Esophagus muscularis mucosa (tissue), 4 donors: ENCODE results near the gene JPH3. TPM values are rescaled to one million over a fixed set of nuclear protein-coding genes. Genes with fewer than 3 reads are reported as not detected.

Source experiments
- DNase-seq: peaks from one replicate; pipeline ENCODE4 v3.0.0-alpha.2; 2017; ENCODE audit errors: extremely low spot score
- H3K27ac ChIP-seq, 4 donors: fragments of 200-600 bp; sonication (generic); replicated peaks in 1 of 4; 1 replicate in 3 of 4; 2 replicates in 1 of 4; pipeline ENCODE4 v1.5.1; 2016 to 2019; ENCODE audit warnings: mild to moderate bottlenecking in 1 of 4
- H3K27me3 ChIP-seq, 4 donors: fragments of 200-600 bp; sonication (generic); one replicate each; pipeline versions ENCODE4 v1.5.1 to v1.6.0; 2016 to 2019
- H3K36me3 ChIP-seq, 4 donors: fragments of 200-600 bp; sonication (generic); one replicate each; pipeline ENCODE4 v1.5.1; 2016 to 2019
- H3K4me1 ChIP-seq, 4 donors: fragments of 200-600 bp; sonication (generic); one replicate each; pipeline ENCODE4 v1.5.1; 2016 to 2019
- H3K4me3 ChIP-seq, 4 donors: fragments of 200-600 bp; sonication (generic); 1 replicate in 2 of 4; 2 replicates in 2 of 4; pipeline ENCODE4 v1.5.1; 2016 to 2019; ENCODE audit warnings: mild to moderate bottlenecking in 4 of 4, moderate library complexity in 1 of 4
- H3K9me3 ChIP-seq, 4 donors: fragments of 200-600 bp; sonication (generic); 1 replicate in 3 of 4; 2 replicates in 1 of 4; pipeline ENCODE4 v1.5.1; 2016 to 2019
- EP300 ChIP-seq: sonication (generic); formaldehyde crosslinking; IDR thresholded peaks from one replicate; pipeline ENCODE4 v1.6.1; 2017; ENCODE audit warnings: antibody characterized with exemption
- POLR2A ChIP-seq: fragments of 450-650 bp; IDR thresholded peaks from one replicate; pipeline ENCODE4 v1.6.1; 2017; ENCODE audit warnings: antibody characterized with exemption, moderate library complexity, mild to moderate bottlenecking, low read depth
- POLR2AphosphoS5 ChIP-seq, 2 donors: sonication (generic); formaldehyde crosslinking; IDR thresholded peaks; one replicate each; pipeline ENCODE4 v1.6.1; 2017; ENCODE audit warnings: antibody characterized with exemption in 2 of 2
- WGBS: methylation state at CpG from one replicate; pipeline ENCODE4 v1.1.5; 2018; 5-methylcytosine and 5-hydroxymethylcytosine counted together
- intact Hi-C: fragments of 100-400 bp; cut with DNase I; formaldehyde crosslinking; loops from one replicate; pipeline ENCODE4 v1.15.1; 2023
- total RNA-seq, 4 donors: library from RNA; depleted of rRNA; stranded (reverse); fragments of >200 nt; gene quantifications; one replicate each; pipeline versions ENCODE4 v1.1.0 to v1.2.1, GENCODE V29; 2016
- TF ChIP-seq, protein P1 (sequence below), 3 experiments: fragments of 200-600 bp in 2 of 3; fragments of 450-650 bp in 1 of 3; sonication (generic) in 2 of 3; IDR thresholded peaks; one replicate each; pipeline ENCODE4 v1.5.1; 2017 to 2019; ENCODE audit warnings: antibody characterized with exemption in 3 of 3, mild to moderate bottlenecking in 2 of 3, moderate library complexity in 1 of 3

Gene JPH3
- total RNA-seq, 4 donors from 2014 or later = 0.42 to 2.2 (median 0.54) TPM

GRCh38 chr16:87731607-87732006, 129.3 kb downstream of the JPH3 start:
- H3K9me3 ChIP-seq = no peaks in the 10 kb centered on the region
- WGBS = 94% methylated on average over 13 of the region's 13 CpGs

GRCh38 chr16:87733190-87733589, 130.9 kb downstream of the JPH3 start:
- Histone ChIP-seq H3K27ac (no peak overlapping the region), H3K27me3 (no peaks in the 10 kb centered on the region), H3K4me1 (no peaks in the 10 kb centered on the region), H3K36me3 (peaks cover 25 to 81% (median 38%) of the 10 kb centered on the region in 4 donors), H3K4me3 (no peak overlapping the region), H3K9me3 (no peaks in the 10 kb centered on the region)
- no peak for DNase-seq
- TF ChIP-seq POLR2AphosphoS5 (IDR thresholded peaks at IDR 0.05) (no peak), POLR2A (no peak), EP300 (no peak)
- TF ChIP-seq, protein P1, sequence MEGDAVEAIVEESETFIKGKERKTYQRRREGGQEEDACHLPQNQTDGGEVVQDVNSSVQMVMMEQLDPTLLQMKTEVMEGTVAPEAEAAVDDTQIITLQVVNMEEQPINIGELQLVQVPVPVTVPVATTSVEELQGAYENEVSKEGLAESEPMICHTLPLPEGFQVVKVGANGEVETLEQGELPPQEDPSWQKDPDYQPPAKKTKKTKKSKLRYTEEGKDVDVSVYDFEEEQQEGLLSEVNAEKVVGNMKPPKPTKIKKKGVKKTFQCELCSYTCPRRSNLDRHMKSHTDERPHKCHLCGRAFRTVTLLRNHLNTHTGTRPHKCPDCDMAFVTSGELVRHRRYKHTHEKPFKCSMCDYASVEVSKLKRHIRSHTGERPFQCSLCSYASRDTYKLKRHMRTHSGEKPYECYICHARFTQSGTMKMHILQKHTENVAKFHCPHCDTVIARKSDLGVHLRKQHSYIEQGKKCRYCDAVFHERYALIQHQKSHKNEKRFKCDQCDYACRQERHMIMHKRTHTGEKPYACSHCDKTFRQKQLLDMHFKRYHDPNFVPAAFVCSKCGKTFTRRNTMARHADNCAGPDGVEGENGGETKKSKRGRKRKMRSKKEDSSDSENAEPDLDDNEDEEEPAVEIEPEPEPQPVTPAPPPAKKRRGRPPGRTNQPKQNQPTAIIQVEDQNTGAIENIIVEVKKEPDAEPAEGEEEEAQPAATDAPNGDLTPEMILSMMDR (IDR thresholded peaks at IDR 0.05) = no peak
- intact Hi-C loops = no loop called here
- WGBS = 92% methylated on average over 9 of the region's 11 CpGs

More at GRCh38 chr16:87731607-87732006, 129.3 kb downstream of the JPH3 start:
- no peak overlapping the region for H3K27ac ChIP-seq
- intact Hi-C loops = no loop called here
- no peak overlapping the region for H3K4me3 ChIP-seq
- no peaks in the 10 kb centered on the region for H3K4me1 ChIP-seq
- no peaks in the 10 kb centered on the region for H3K27me3 ChIP-seq
- TF ChIP-seq POLR2A (no peak), POLR2AphosphoS5 (IDR thresholded peaks at IDR 0.05) (no peak), EP300 (no peak)
- TF ChIP-seq, protein P1 (IDR thresholded peaks at IDR 0.05) = no peak
- DNase-seq = no peak
- H3K36me3 ChIP-seq = peaks cover 25 to 83% (median 37%) of the 10 kb centered on the region in 4 donors

GRCh38 chr16:87734644-87735043, 132.3 kb downstream of the JPH3 start:
- Histone ChIP-seq H3K9me3 (no peaks in the 10 kb centered on the region), H3K27me3 (no peaks in the 10 kb centered on the region), H3K4me1 (no peaks in the 10 kb centered on the region), H3K4me3 (no peak overlapping the region), H3K36me3 (peaks cover 21 to 72% (median 29%) of the 10 kb centered on the region in 4 donors), H3K27ac (no peak overlapping the region)
- TF ChIP-seq, protein P1 (IDR thresholded peaks at IDR 0.05) = no peak
- TF ChIP-seq EP300 (no peak), POLR2AphosphoS5 (IDR thresholded peaks at IDR 0.05) (no peak), POLR2A (no peak)
- intact Hi-C loops = no loop called here
- WGBS = 79% methylated on average over 12 of the region's 14 CpGs
- DNase-seq = no peak

DNA sequence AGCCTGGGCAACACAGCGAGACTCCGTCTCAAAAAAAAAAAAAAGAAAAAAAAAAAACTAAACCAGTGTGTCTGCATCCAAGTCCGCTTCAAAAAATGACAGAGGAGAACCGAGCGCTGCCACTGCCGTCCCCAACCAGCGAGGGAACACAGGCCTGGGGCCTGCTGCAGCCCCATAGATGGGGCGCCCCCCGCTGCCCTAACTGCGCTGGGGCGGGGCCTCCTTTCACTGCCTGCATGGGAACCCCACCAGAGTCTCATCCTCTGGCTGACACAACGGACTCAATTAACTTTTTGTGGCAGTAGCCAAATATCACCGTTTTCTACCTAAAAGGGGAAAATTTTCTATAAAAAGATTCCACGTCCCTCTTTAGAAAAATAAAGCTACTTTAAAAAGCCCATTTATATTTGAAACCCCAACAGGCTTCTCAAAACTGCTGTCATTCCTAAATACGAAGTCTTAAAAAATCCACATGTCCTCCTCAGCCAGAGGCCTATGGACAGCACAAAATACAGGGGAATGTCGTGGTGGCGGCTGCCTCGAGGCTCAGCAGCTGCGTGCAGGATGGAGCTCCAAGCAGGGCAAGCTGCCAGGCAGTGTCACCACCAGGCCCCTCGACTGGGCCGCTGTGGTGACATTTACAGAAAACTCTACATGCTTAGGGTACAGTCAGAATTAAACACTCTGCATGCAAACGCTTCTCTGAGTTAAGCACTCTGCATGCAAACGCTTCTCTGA, 133.1 kb downstream of the JPH3 start:
- Histone ChIP-seq H3K27ac (no peak overlapping the region), H3K36me3 (peaks cover 16 to 72% (median 30%) of the 10 kb centered on the region in 4 donors), H3K27me3 (no peaks in the 10 kb centered on the region), H3K4me1 (peaks cover 3 to 7% (median 4%) of the 10 kb centered on the region in 4 donors), H3K4me3 (no peak overlapping the region), H3K9me3 (no peaks in the 10 kb centered on the region)
- no peak for TF ChIP-seq EP300
- TF ChIP-seq, protein P1 (IDR thresholded peaks at IDR 0.05) = no peak
- TF ChIP-seq POLR2AphosphoS5 (IDR thresholded peaks at IDR 0.05) = no peak
- no peak for TF ChIP-seq POLR2A
- intact Hi-C loops = no loop called here
- 84% methylated on average over 21 of the region's 23 CpGs for WGBS
- DNase-seq = no peak
